ENCODE measurements around the gene MEMO1.

The MEMO1 gene

GRCh38 chr2:31923662-31924061 is 87.1 kb downstream of the MEMO1 start:
- TF ChIP-seq CTCF (IDR thresholded peaks at IDR 0.05) = no peak

GRCh38 chr2:31922542-31923408 is 88.0 kb downstream of the MEMO1 start:
- no peak for TF ChIP-seq CTCF (IDR thresholded peaks at IDR 0.05)

- TF ChIP-seq CTCF (IDR thresholded peaks at IDR 0.05) = no peak
These were observed 89.8 kb downstream of the MEMO1 start for GRCh38 chr2:31920962-31921361.

GRCh38 chr2:31919499-31919898 is 91.3 kb downstream of the MEMO1 start:
- no peak for TF ChIP-seq CTCF (IDR thresholded peaks at IDR 0.05)

GRCh38 chr2:31909661-31910060 is 101.1 kb downstream of the MEMO1 start:
- no peak for TF ChIP-seq CTCF (IDR thresholded peaks at IDR 0.05)

GRCh38 chr2:31903109-31903780 is 107.6 kb downstream of the MEMO1 start:
- TF ChIP-seq CTCF (IDR thresholded peaks at IDR 0.05) = no peak

GRCh38 chr2:31901900-31902299 is 108.9 kb downstream of the MEMO1 start:
- no peak for TF ChIP-seq CTCF (IDR thresholded peaks at IDR 0.05)

Measured in LNCAP (cell line).